NCI-H1417 (cell line): Measurements from ENCODE around the gene POLR3GL.

Experiments
- DNase-seq, 3 experiments: peaks; one replicate each; lab custom pipeline; 2025; lab: John Stamatoyannopoulos, UW

Gene POLR3GL

DNA sequence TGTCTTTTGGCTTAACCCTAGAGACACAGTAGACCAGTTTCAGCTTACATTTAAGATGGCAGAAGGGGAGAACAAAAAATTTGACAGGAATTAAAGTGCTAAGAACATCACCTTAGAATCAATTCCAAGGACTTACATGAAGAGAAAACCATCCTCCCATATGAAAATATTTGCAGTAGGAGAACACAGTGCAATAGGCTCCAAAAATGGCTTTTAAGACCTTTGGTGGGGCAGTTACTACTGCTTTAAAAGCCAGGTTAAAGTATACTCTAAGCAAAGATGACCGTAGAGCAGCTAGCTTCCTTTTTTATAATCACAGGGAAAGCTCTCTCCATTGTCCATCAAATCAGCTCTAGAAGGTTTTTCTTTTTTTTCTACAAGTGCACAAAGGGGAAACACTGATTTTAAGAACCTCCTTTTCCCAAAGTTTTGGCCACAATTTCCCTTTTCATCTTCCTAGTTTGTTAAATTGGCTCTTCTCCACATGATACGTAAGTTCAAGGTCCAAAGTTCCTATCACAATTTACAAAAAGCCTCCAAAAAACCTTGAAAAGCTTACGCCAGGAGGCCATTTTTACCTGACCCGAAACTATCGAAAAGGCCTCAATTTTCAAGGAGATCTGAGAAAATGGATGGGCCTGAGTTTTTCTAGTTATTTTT lies 28.6 kb downstream of the POLR3GL start:
- DNase-seq, result no peak

DNA sequence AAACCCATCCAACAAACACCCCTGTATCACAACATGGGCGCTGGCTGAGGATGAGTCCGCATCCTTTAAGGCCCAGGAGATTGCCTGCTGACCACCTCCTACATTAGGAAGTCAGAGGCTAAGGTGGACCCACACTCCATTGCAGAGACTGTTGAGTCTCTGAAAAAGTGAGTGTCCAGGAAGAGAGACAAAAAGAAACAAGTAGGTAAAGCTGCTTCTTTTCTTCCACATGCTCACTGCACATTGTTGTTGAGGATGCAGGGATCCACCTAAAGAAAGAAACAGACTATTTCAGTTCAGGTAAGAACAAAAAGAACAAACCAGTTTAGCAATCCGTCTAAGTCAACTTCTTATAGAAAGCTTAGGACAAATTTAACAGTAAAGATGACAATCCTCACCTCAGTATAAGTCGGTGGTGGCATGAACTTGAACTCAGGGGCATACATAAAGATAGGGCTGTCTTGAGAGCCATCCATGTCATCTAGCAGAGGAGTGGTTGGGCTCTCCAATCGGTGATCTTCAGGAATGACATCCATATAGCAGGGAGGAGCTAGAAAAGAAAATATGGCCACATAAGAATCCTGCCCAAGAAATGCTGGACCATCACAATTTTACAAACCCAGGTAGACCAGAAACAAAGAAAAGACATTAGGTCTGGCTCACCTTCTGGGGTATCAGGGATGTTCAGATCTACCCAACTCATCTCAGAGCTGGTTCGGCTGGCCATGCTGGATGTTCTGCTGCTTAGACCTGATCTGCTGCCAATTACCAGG lies 29.3 kb downstream of the POLR3GL start:
- peak in 1 of 3 experiments; percentile 34 for DNase-seq

- peak in 1 of 3 experiments; percentile 43 for DNase-seq
Observed at GRCh38 chr1:145994391-145995120, 30.1 kb downstream of the POLR3GL start.

- DNase-seq, result peak in 1 of 3 experiments; percentile 47
Observed at GRCh38 chr1:145995148-145995881, 30.8 kb downstream of the POLR3GL start.

DNA sequence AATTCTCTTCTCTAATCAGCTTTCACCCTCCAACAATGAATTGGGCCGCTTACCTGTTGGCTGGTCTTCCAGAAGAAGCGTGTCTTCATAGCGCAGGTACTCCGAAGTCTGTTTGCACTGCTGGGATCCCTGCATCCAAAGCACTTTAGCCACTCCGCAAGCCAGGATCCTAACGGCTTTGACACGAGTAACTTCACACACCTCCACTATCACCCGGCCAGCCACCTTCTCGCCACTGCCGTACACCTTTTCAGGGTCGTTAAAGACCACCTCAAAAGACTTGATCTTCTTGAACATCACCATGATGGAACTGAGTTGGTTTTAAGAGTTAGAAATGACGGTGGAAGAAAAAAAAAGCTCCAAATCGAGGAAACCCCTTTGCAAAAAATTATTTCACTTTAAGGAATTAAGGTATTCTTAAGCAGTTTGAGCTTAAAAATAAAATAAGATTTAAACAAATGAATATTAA lies 31.5 kb downstream of the POLR3GL start:
- peak; percentile 47 to 83 (median 78) for DNase-seq

- peak; percentile 96 to 100 (median 99) for DNase-seq
Observed at GRCh38 chr1:145996433-145997015, 32.0 kb downstream of the POLR3GL start, which contains the start of gene TXNIP. Gene TXNIP, minus strand, starts transcription at chr1:145996579. Its CDS starts 313 bp downstream, at chr1:145996266.

DNA sequence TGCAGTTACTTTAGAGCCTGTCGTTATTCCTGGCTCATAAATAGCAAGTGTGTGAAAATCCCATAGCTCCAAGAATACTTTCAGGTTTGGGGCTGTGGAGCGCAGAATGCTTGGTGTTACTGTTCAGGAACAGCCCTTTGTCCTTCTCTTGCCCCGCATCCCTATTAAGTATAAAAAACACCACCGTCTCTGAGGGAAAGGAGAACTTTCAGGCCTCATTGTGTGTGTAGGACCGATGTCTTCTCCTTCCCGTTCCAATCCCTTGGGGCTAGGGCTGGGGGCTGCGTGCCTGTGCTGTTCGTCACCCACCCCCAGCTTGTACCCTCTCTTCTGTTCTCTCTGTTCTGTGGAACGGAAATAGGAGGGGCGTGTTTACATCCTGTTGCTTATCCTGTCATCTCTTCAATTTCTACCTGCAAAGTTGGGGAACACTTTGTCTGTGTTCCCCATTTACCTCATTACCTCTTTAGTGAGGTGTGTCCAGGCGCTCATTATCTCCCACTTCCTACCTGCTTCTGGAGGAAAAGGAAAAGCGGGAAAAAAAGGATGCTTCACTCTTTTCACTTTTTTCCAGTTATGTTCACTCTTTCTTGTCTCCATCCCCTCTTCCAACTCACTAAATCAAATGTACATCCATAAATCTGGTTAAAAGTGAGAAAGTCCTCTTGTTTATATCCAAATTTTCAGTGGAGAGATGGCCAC lies 32.7 kb downstream of the POLR3GL start:
- peak; percentile 63 to 77 (median 76) for DNase-seq

GRCh38 chr1:145997718-145998023 lies 33.2 kb downstream of the POLR3GL start:
- peak in 2 of 3 experiments; percentile 29 to 57 for DNase-seq

DNA sequence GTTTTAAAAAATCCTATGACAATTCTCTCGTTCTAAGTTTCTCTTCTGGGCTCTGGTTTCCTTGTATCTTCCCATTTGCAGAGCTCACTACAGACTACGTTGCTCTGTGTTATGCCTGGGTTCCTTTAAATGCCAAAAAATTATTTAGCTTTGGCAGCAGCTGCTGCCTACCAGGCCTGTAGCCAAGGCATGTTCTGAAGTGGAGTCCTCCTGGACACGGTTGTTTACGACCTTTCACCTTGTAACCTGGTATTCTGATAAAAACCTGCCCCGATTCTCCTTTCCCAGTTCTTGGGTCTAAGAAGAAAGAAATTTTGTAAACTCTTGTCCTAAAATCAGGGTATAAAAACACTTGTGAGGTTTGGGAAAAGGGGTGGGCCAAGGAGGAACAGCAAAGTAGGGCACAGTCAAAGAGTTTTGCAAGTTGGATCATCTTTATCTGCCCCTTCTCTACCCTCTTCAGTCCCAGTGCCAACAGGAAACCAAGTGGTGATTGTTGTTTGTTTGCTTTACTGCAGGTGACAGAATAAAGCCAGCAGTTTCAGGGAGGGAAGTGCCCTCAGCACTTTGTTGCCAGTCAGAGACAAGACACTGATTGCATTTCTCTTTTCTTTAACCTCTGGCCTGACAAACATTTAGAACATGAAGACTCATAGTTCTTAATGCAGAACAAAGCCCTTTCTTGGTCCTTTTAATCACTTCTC lies 35.0 kb downstream of the POLR3GL start:
- peak; percentile 44 to 83 (median 74) for DNase-seq

GRCh38 chr1:146001709-146002108 lies 37.2 kb downstream of the POLR3GL start:
- no peak for DNase-seq

DNA sequence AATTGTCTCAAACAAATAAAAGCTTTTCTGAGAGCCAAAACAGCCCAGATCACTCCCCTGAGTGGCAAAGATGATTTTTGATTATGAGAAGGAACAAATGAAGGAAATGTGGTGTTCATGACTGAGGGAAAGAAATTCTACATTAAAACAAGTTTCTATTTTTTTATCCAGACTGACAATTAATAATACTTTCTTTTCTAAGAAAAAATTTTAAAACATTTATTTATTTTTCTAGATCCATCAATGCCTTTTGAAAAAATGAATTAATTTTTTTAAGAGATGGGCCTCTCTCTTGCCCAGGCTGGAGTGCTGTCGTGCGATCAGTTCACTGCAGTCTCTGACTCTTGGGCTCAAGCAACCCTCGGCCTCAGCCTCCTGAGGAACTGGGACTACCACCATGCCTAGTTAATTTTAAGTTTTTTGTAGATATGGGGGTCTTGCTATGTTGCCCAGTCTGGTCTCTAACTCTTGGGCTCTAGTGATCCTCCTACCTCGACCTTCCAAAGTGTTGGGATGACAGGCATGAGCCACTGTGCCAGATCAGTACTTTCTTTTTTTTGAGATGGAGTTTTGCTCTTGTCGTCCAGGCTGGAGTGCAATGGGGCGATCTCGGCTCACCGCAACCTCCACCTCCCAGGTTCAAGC lies 43.1 kb downstream of the POLR3GL start:
- no peak for DNase-seq

- no peak for DNase-seq
Observed at GRCh38 chr1:146010126-146010738, 45.7 kb downstream of the POLR3GL start.

DNA sequence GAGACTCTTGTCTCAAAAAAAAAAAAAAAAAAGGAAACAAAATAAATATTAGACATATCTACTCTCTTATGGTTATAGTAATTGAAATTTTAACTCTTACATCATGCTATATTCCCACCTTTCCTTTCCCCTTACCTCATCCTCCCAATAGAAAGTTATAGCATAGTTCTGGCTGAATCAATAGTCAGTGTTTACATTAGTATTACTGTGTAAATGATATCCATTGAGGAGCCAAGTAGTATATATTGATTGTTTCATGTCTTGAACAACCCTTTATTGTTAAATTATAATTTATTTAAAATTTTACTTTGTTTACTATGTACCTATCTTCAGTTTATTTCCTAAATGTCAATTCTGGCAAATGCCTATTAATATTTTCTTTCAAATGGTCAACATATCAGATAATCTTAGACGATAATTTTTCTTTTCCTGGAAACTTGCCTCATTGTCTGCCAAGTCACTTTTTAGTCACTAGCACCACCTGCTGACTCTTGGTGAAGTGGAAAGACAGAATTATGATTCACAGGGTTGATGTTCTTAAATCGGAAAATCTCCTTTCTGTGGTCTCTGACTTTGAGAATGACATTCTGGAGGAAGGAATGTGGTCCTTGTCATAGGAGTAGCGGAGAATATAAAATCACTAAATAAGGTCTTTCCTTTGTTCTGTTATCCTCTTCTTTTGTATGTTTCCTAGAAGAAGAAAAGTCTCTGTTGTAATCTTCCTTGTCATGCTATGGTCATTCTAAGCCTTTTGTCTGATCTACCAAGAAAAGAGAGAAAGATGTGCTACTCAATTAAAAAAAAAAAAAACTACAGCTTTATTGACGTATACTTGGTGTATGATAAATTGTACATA lies 48.4 kb downstream of the POLR3GL start:
- DNase-seq, result peak; percentile 47 to 91 (median 85)

- DNase-seq, result no peak
Observed at GRCh38 chr1:146013559-146013922, 49.1 kb downstream of the POLR3GL start.

GRCh38 chr1:146016891-146017290 lies 52.4 kb downstream of the POLR3GL start:
- no peak for DNase-seq

DNA sequence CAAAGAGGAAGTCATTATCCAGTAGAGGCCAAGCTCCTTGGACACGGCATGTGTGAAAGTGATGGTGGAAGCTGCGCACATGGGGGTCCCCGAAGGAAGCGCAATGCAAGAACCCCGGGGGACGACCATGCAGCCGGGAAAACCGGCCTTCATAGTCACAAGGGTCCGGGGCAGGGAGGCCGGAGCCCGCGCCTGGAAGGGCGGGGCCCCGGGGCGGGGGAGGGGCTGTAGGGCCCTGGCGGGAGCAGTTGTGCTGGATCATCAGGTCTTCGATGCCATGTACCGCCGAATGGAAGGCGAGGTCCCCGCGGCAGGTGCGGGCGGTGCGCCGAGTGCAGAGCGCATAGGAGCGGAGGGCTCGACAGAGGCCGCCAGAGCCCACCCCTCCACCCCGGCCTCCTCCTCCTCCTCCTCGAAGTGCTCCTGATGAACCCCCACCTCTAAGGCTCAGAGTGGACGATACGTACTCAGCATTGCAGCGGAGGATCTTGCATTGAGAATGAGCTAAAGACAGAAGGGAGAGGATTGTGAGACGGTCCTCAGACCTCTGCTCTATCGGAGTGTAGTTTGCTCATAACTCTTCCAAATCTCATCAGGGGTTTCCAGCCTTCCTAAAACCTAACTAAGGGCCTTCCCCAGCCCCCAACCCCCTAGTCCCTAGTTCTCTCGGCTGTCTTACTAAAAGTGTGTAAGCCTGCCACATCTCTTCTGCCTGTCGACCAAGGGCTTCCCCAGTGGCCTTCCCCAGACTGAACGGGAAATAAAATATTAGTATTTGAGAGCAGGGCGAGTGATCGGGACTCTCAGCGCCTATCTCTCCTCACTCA lies 55.0 kb downstream of the POLR3GL start:
- no peak for DNase-seq
